SK-N-SH treated with all-trans-retinoic acid at 6 μM for 48 hours (cell line): ENCODE results near the gene CLTA.
"Not testable (repeated sequence)": the region's sequence is repeated elsewhere in the genome, so short reads cannot be mapped to it uniquely, and the experiment has no call there.

ENCODE experiments used
- ARNTL ChIP-seq: fragments of 450-650 bp; formaldehyde crosslinking; IDR thresholded peaks from 2 replicates; pipeline ENCODE4 v1.5.0; 2020; ENCODE audit warnings: low read depth, mild to moderate bottlenecking, moderate library complexity, borderline replicate concordance
- BACH2 ChIP-seq: fragments of 250-450 bp; sonication (Bioruptor Pico); IDR thresholded peaks from 2 replicates; pipeline ENCODE4 v1.9.0; 2021; ENCODE audit warnings: mild to moderate bottlenecking, borderline replicate concordance
- GLIS3 ChIP-seq: fragments of 250-450 bp; sonication (Bioruptor Pico); IDR thresholded peaks from 2 replicates; pipeline ENCODE4 v1.5.0; 2020; ENCODE audit warnings: mild to moderate bottlenecking, moderate library complexity
- ISL1 ChIP-seq: fragments of 250-450 bp; sonication (Bioruptor Pico); IDR thresholded peaks from 2 replicates; pipeline ENCODE4 v2.1.2; 2022; ENCODE audit warnings: mild to moderate bottlenecking, moderate library complexity
- RARB ChIP-seq: fragments of 250-450 bp; sonication (Bioruptor Pico); IDR thresholded peaks from 2 replicates; pipeline ENCODE4 v1.8.0; 2021; ENCODE audit warnings: mild to moderate bottlenecking, moderate library complexity
- ZNF565 ChIP-seq: fragments of 450-650 bp; formaldehyde crosslinking; conservative IDR thresholded peaks from 2 replicates; pipeline ENCODE4 v1.5.0; 2020; ENCODE audit warnings: low read depth, mild to moderate bottlenecking, moderate library complexity
- ZNF8 ChIP-seq: fragments of 450-650 bp; formaldehyde crosslinking; IDR thresholded peaks from 2 replicates; pipeline ENCODE4 v1.5.0; 2020; ENCODE audit warnings: mild to moderate bottlenecking, moderate library complexity
- TF ChIP-seq, protein P1 (sequence below): fragments of 250-450 bp; sonication (Bioruptor Pico); IDR thresholded peaks from 2 replicates; pipeline ENCODE4 v1.8.0; 2020; ENCODE audit warnings: mild to moderate bottlenecking, moderate library complexity, borderline replicate concordance
- TF ChIP-seq, protein P2 (sequence below): fragments of 250-450 bp; sonication (Bioruptor Pico); IDR thresholded peaks from 2 replicates; pipeline ENCODE4 v1.5.1; 2020; ENCODE audit warnings: low read depth, mild to moderate bottlenecking, moderate library complexity
- TF ChIP-seq, protein P3 (sequence below): fragments of 250-450 bp; sonication (Bioruptor Pico); IDR thresholded peaks from 2 replicates; pipeline ENCODE4 v1.5.0; 2020; ENCODE audit warnings: mild to moderate bottlenecking, moderate library complexity
- TF ChIP-seq, protein P4 (sequence below): fragments of 250-450 bp; sonication (Bioruptor Pico); IDR thresholded peaks from 2 replicates; pipeline ENCODE4 v1.5.1; 2021; ENCODE audit warnings: mild to moderate bottlenecking, moderate library complexity

DNA sequence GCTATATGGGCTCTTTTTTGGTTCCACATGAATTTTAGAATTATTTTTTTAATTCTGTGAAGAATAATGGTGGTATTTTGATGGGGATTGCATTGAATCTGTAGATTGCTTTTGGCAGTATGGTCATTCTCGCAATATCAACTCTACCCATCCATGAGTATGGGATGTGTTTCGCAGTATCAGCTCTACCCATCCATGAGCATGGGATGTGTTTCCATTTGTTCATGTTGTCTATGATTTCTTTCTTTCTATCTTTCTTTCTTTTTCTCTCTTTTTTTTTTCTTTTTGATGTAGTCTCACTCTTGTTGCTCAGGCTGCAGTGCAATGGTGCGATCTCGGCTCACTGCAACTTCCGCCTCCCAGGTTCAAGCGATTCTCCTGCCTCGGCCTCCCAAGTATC lies 48.5 kb downstream of the CLTA start:
- TF ChIP-seq, protein P1, sequence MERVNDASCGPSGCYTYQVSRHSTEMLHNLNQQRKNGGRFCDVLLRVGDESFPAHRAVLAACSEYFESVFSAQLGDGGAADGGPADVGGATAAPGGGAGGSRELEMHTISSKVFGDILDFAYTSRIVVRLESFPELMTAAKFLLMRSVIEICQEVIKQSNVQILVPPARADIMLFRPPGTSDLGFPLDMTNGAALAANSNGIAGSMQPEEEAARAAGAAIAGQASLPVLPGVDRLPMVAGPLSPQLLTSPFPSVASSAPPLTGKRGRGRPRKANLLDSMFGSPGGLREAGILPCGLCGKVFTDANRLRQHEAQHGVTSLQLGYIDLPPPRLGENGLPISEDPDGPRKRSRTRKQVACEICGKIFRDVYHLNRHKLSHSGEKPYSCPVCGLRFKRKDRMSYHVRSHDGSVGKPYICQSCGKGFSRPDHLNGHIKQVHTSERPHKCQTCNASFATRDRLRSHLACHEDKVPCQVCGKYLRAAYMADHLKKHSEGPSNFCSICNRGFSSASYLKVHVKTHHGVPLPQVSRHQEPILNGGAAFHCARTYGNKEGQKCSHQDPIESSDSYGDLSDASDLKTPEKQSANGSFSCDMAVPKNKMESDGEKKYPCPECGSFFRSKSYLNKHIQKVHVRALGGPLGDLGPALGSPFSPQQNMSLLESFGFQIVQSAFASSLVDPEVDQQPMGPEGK: not testable (repeated sequence)
- TF ChIP-seq, protein P2, sequence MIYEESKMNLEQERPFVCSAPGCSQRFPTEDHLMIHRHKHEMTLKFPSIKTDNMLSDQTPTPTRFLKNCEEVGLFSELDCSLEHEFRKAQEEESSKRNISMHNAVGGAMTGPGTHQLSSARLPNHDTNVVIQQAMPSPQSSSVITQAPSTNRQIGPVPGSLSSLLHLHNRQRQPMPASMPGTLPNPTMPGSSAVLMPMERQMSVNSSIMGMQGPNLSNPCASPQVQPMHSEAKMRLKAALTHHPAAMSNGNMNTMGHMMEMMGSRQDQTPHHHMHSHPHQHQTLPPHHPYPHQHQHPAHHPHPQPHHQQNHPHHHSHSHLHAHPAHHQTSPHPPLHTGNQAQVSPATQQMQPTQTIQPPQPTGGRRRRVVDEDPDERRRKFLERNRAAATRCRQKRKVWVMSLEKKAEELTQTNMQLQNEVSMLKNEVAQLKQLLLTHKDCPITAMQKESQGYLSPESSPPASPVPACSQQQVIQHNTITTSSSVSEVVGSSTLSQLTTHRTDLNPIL: not testable (repeated sequence)
- not testable (repeated sequence) for TF ChIP-seq ARNTL (CRISPR knock-in tag); ZNF8 (CRISPR knock-in tag); GLIS3 (CRISPR knock-in tag); BACH2; ZNF565 (CRISPR knock-in tag); RARB (CRISPR knock-in tag); ISL1 (CRISPR knock-in tag)
- TF ChIP-seq, protein P3, sequence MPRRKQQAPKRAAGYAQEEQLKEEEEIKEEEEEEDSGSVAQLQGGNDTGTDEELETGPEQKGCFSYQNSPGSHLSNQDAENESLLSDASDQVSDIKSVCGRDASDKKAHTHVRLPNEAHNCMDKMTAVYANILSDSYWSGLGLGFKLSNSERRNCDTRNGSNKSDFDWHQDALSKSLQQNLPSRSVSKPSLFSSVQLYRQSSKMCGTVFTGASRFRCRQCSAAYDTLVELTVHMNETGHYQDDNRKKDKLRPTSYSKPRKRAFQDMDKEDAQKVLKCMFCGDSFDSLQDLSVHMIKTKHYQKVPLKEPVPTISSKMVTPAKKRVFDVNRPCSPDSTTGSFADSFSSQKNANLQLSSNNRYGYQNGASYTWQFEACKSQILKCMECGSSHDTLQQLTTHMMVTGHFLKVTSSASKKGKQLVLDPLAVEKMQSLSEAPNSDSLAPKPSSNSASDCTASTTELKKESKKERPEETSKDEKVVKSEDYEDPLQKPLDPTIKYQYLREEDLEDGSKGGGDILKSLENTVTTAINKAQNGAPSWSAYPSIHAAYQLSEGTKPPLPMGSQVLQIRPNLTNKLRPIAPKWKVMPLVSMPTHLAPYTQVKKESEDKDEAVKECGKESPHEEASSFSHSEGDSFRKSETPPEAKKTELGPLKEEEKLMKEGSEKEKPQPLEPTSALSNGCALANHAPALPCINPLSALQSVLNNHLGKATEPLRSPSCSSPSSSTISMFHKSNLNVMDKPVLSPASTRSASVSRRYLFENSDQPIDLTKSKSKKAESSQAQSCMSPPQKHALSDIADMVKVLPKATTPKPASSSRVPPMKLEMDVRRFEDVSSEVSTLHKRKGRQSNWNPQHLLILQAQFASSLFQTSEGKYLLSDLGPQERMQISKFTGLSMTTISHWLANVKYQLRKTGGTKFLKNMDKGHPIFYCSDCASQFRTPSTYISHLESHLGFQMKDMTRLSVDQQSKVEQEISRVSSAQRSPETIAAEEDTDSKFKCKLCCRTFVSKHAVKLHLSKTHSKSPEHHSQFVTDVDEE: not testable (repeated sequence)
- TF ChIP-seq, protein P4, sequence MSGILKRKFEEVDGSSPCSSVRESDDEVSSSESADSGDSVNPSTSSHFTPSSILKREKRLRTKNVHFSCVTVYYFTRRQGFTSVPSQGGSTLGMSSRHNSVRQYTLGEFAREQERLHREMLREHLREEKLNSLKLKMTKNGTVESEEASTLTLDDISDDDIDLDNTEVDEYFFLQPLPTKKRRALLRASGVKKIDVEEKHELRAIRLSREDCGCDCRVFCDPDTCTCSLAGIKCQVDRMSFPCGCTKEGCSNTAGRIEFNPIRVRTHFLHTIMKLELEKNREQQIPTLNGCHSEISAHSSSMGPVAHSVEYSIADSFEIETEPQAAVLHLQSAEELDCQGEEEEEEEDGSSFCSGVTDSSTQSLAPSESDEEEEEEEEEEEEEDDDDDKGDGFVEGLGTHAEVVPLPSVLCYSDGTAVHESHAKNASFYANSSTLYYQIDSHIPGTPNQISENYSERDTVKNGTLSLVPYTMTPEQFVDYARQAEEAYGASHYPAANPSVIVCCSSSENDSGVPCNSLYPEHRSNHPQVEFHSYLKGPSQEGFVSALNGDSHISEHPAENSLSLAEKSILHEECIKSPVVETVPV (CRISPR knock-in tag): not testable (repeated sequence)
